ENCODE measurements around the gene CDH13.

Gene CDH13

GRCh38 chr16:82756283-82756599, 129.5 kb downstream of the CDH13 start:
- Histone ChIP-seq H3K27ac (ENCODE audit: low read depth, low read length) (no peak overlapping the region), H3K9ac (ENCODE audit: low read length) (no peak overlapping the region), H4K5ac (ENCODE audit: low read length) (no peak overlapping the region), H3K4me1 (ENCODE audit: control insufficient read depth, low read depth, low read length) (peaks cover 4% of the 10 kb centered on the region), H3K79me2 (ENCODE audit: control insufficient read depth, insufficient read depth, low read length) (no peaks in the 10 kb centered on the region), H3K4ac (ENCODE audit: low read depth, low read length) (no peak overlapping the region), H2AK5ac (ENCODE audit: low read length) (no peak overlapping the region), H3K4me2 (ENCODE audit: low read length) (no peak overlapping the region), H3K27me3 (ENCODE audit: insufficient read depth, low read length, poor library complexity) (no peaks in the 10 kb centered on the region), H4K8ac (ENCODE audit: low read depth, low read length) (no peak overlapping the region), H2BK120ac (ENCODE audit: low read depth, low read length) (no peak overlapping the region), H3K36me3 (ENCODE audit: control insufficient read depth, insufficient read depth, low read length) (no peaks in the 10 kb centered on the region), H2BK15ac (replicated peaks; ENCODE audit: low read depth) (no peak overlapping the region), H3K18ac (ENCODE audit: low read length) (no peak overlapping the region), H3K23ac (ENCODE audit: low read length) (no peak overlapping the region), H3K79me1 (ENCODE audit: low read length) (no peaks in the 10 kb centered on the region), H2BK5ac (ENCODE audit: low read length) (no peak overlapping the region), H3K56ac (ENCODE audit: low read length) (no peak overlapping the region), H3K4me3 (ENCODE audit: low read length) (no peak overlapping the region)
- WGBS (ENCODE audit: extremely low coverage, insufficient coverage, low lambda C conversion rate): no CpG with 5 or more reads among the region's 3 CpGs
- no peak for DNase-seq

GRCh38 chr16:82758406-82758805, 131.6 kb downstream of the CDH13 start:
- peaks cover 4% of the 10 kb centered on the region for H3K4me1 ChIP-seq (ENCODE audit: control insufficient read depth, low read depth, low read length)
- no peak overlapping the region for H3K4ac ChIP-seq (ENCODE audit: low read depth, low read length)
- H3K9ac ChIP-seq (ENCODE audit: low read length): no peak overlapping the region
- WGBS (ENCODE audit: extremely low coverage, insufficient coverage, low lambda C conversion rate): no CpG with 5 or more reads among the region's 4 CpGs
- H3K56ac ChIP-seq (ENCODE audit: low read length): no peak overlapping the region
- no peak overlapping the region for H3K4me2 ChIP-seq (ENCODE audit: low read length)
- H2AK5ac ChIP-seq (ENCODE audit: low read length): no peak overlapping the region
- no peaks in the 10 kb centered on the region for H3K36me3 ChIP-seq (ENCODE audit: control insufficient read depth, insufficient read depth, low read length)
- no peak overlapping the region for H2BK120ac ChIP-seq (ENCODE audit: low read depth, low read length)
- no peak overlapping the region for H2BK5ac ChIP-seq (ENCODE audit: low read length)
- DNase-seq: no peak
- no peak overlapping the region for H3K4me3 ChIP-seq (ENCODE audit: low read length)
- no peak overlapping the region for H3K18ac ChIP-seq (ENCODE audit: low read length)
- H4K5ac ChIP-seq (ENCODE audit: low read length): no peak overlapping the region
- H3K23ac ChIP-seq (ENCODE audit: low read length): no peak overlapping the region
- H3K27me3 ChIP-seq (ENCODE audit: insufficient read depth, low read length, poor library complexity): no peaks in the 10 kb centered on the region
- H2BK15ac ChIP-seq (replicated peaks; ENCODE audit: low read depth): no peak overlapping the region
- H3K27ac ChIP-seq (ENCODE audit: low read depth, low read length): no peak overlapping the region
- no peaks in the 10 kb centered on the region for H3K79me2 ChIP-seq (ENCODE audit: control insufficient read depth, insufficient read depth, low read length)
- H3K79me1 ChIP-seq (ENCODE audit: low read length): no peaks in the 10 kb centered on the region
- H4K8ac ChIP-seq (ENCODE audit: low read depth, low read length): no peak overlapping the region

DNA sequence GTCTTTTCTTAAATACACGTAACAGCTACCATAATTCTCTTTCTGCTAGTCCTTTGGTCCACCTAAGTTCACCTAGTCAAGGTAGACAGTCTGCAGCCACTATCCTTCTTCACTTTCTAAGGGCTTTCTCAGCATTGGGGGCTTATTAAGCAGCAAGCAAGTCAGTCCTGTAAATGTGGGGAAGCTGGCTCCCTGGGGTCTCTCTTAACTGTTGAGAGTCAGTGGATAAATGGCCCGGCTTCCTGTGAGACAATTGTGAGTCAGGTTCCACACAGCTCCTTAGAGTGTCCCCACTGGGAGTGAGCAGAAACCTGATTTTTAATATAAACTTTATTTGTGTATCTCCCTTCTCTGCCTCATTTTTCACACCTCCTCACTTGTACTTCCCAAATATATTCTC, 132.1 kb downstream of the CDH13 start:
- no CpG with 5 or more reads among the region's 2 CpGs for WGBS (ENCODE audit: extremely low coverage, insufficient coverage, low lambda C conversion rate)
- no peak overlapping the region for H3K56ac ChIP-seq (ENCODE audit: low read length)
- no peaks in the 10 kb centered on the region for H3K79me1 ChIP-seq (ENCODE audit: low read length)
- DNase-seq: peak; percentile 23
- no peak overlapping the region for H4K5ac ChIP-seq (ENCODE audit: low read length)
- H3K23ac ChIP-seq (ENCODE audit: low read length): no peak overlapping the region
- no peak overlapping the region for H3K4ac ChIP-seq (ENCODE audit: low read depth, low read length)
- H2AK5ac ChIP-seq (ENCODE audit: low read length): no peak overlapping the region
- no peak overlapping the region for H2BK15ac ChIP-seq (replicated peaks; ENCODE audit: low read depth)
- H4K8ac ChIP-seq (ENCODE audit: low read depth, low read length): no peak overlapping the region
- H3K27ac ChIP-seq (ENCODE audit: low read depth, low read length): no peak overlapping the region
- H3K4me2 ChIP-seq (ENCODE audit: low read length): no peak overlapping the region
- peaks cover 4% of the 10 kb centered on the region for H3K4me1 ChIP-seq (ENCODE audit: control insufficient read depth, low read depth, low read length)
- H3K36me3 ChIP-seq (ENCODE audit: control insufficient read depth, insufficient read depth, low read length): no peaks in the 10 kb centered on the region
- no peak overlapping the region for H3K4me3 ChIP-seq (ENCODE audit: low read length)
- H3K27me3 ChIP-seq (ENCODE audit: insufficient read depth, low read length, poor library complexity): no peaks in the 10 kb centered on the region
- no peaks in the 10 kb centered on the region for H3K79me2 ChIP-seq (ENCODE audit: control insufficient read depth, insufficient read depth, low read length)
- no peak overlapping the region for H2BK120ac ChIP-seq (ENCODE audit: low read depth, low read length)
- H3K9ac ChIP-seq (ENCODE audit: low read length): no peak overlapping the region
- H2BK5ac ChIP-seq (ENCODE audit: low read length): no peak overlapping the region
- no peak overlapping the region for H3K18ac ChIP-seq (ENCODE audit: low read length)

DNA sequence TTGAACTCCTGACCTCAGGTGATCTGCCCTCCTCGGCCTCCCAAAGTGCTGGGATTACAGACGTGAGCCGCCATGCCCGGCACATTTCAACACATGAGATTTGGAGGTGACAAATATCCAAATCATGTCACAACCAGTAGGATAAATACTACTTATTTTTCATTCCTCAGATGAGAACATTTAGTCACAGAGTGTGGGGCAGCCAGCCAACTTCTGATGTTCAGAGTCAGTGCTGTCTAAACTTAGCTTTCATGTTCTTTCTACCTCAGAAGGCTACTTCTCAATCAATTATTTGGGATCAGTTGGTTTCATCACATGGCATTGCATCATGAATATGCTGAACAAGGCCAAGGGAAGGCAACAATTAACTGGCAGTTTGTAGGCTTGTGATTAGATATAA, 134.5 kb downstream of the CDH13 start:
- Histone ChIP-seq H3K23ac (ENCODE audit: low read length) (no peak overlapping the region), H3K56ac (ENCODE audit: low read length) (no peak overlapping the region), H3K27me3 (ENCODE audit: insufficient read depth, low read length, poor library complexity) (no peaks in the 10 kb centered on the region), H3K79me1 (ENCODE audit: low read length) (no peaks in the 10 kb centered on the region), H2AK5ac (ENCODE audit: low read length) (no peak overlapping the region), H3K79me2 (ENCODE audit: control insufficient read depth, insufficient read depth, low read length) (no peaks in the 10 kb centered on the region), H4K8ac (ENCODE audit: low read depth, low read length) (no peak overlapping the region), H4K5ac (ENCODE audit: low read length) (no peak overlapping the region), H3K36me3 (ENCODE audit: control insufficient read depth, insufficient read depth, low read length) (no peaks in the 10 kb centered on the region), H3K18ac (ENCODE audit: low read length) (no peak overlapping the region), H3K4me2 (ENCODE audit: low read length) (no peak overlapping the region), H2BK15ac (replicated peaks; ENCODE audit: low read depth) (no peak overlapping the region), H3K4ac (ENCODE audit: low read depth, low read length) (no peak overlapping the region), H3K4me1 (ENCODE audit: control insufficient read depth, low read depth, low read length) (peaks cover 4% of the 10 kb centered on the region), H3K27ac (ENCODE audit: low read depth, low read length) (no peak overlapping the region), H3K4me3 (ENCODE audit: low read length) (no peak overlapping the region), H2BK5ac (ENCODE audit: low read length) (no peak overlapping the region), H2BK120ac (ENCODE audit: low read depth, low read length) (no peak overlapping the region), H3K9ac (ENCODE audit: low read length) (no peak overlapping the region)
- DNase-seq: no peak
- no CpG with 5 or more reads among the region's 4 CpGs for WGBS (ENCODE audit: extremely low coverage, insufficient coverage, low lambda C conversion rate)

DNA sequence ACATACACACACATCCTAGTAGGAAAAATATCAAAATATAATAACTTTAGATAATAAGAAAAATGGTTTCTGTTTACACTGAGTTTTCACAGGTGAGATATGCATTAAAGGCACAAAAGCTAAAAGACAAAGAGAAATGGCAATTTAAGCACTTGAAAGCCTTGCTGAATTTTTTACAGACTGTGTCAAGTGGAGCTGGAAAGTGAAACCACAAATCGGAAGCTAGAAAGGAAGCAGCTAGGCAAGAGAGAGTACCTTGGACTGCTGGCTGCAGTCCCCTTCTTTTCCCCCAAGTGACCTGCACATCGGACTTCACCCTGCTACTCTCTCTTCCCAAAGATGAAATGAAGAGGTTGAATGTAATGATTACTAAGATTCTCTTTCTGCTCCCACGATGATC, 135.1 kb downstream of the CDH13 start:
- Histone ChIP-seq H3K4me2 (ENCODE audit: low read length) (no peak overlapping the region), H3K56ac (ENCODE audit: low read length) (no peak overlapping the region), H2BK5ac (ENCODE audit: low read length) (no peak overlapping the region), H3K23ac (ENCODE audit: low read length) (no peak overlapping the region), H4K8ac (ENCODE audit: low read depth, low read length) (no peak overlapping the region), H4K5ac (ENCODE audit: low read length) (no peak overlapping the region), H3K18ac (ENCODE audit: low read length) (no peak overlapping the region), H3K27me3 (ENCODE audit: insufficient read depth, low read length, poor library complexity) (no peaks in the 10 kb centered on the region), H2BK15ac (replicated peaks; ENCODE audit: low read depth) (no peak overlapping the region), H3K9ac (ENCODE audit: low read length) (no peak overlapping the region), H3K27ac (ENCODE audit: low read depth, low read length) (no peak overlapping the region), H2AK5ac (ENCODE audit: low read length) (no peak overlapping the region), H3K4ac (ENCODE audit: low read depth, low read length) (no peak overlapping the region), H3K36me3 (ENCODE audit: control insufficient read depth, insufficient read depth, low read length) (no peaks in the 10 kb centered on the region), H3K79me2 (ENCODE audit: control insufficient read depth, insufficient read depth, low read length) (no peaks in the 10 kb centered on the region), H3K79me1 (ENCODE audit: low read length) (no peaks in the 10 kb centered on the region), H3K4me3 (ENCODE audit: low read length) (no peak overlapping the region), H2BK120ac (ENCODE audit: low read depth, low read length) (no peak overlapping the region), H3K4me1 (ENCODE audit: control insufficient read depth, low read depth, low read length) (peaks cover 3% of the 10 kb centered on the region)
- no CpG with 5 or more reads among the region's 3 CpGs for WGBS (ENCODE audit: extremely low coverage, insufficient coverage, low lambda C conversion rate)
- DNase-seq: no peak

DNA sequence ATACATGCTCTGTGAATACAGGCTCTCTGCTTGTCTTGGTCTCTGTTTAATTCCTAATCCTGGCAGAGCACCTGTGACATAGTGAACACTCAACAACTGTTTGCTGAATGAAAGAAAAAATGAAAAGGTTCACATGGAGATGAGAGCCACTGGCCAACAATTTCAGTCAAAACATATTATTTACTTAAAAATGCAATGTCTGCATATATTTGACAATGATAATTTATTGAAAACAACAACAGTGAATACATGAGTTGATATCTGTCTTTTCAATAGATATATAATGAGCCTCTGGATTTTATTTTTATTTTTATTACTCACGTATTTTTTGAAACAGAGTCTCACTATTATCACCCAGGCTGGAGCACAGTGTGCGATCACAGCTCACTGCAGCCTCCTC, 136.6 kb downstream of the CDH13 start:
- no peak overlapping the region for H2BK120ac ChIP-seq (ENCODE audit: low read depth, low read length)
- no peak overlapping the region for H3K4me2 ChIP-seq (ENCODE audit: low read length)
- H4K5ac ChIP-seq (ENCODE audit: low read length): no peak overlapping the region
- no peaks in the 10 kb centered on the region for H3K27me3 ChIP-seq (ENCODE audit: insufficient read depth, low read length, poor library complexity)
- H3K79me2 ChIP-seq (ENCODE audit: control insufficient read depth, insufficient read depth, low read length): no peaks in the 10 kb centered on the region
- peaks cover 2% of the 10 kb centered on the region for H3K4me1 ChIP-seq (ENCODE audit: control insufficient read depth, low read depth, low read length)
- no peak for DNase-seq
- no peak overlapping the region for H4K8ac ChIP-seq (ENCODE audit: low read depth, low read length)
- no peak overlapping the region for H3K23ac ChIP-seq (ENCODE audit: low read length)
- WGBS (ENCODE audit: extremely low coverage, insufficient coverage, low lambda C conversion rate): no CpG with 5 or more reads among the region's 2 CpGs
- no peaks in the 10 kb centered on the region for H3K36me3 ChIP-seq (ENCODE audit: control insufficient read depth, insufficient read depth, low read length)
- H3K9ac ChIP-seq (ENCODE audit: low read length): no peak overlapping the region
- no peak overlapping the region for H3K18ac ChIP-seq (ENCODE audit: low read length)
- H3K79me1 ChIP-seq (ENCODE audit: low read length): no peaks in the 10 kb centered on the region
- no peak overlapping the region for H2BK5ac ChIP-seq (ENCODE audit: low read length)
- H2AK5ac ChIP-seq (ENCODE audit: low read length): no peak overlapping the region
- no peak overlapping the region for H3K56ac ChIP-seq (ENCODE audit: low read length)
- no peak overlapping the region for H3K4ac ChIP-seq (ENCODE audit: low read depth, low read length)
- H3K27ac ChIP-seq (ENCODE audit: low read depth, low read length): no peak overlapping the region
- H3K4me3 ChIP-seq (ENCODE audit: low read length): no peak overlapping the region
- H2BK15ac ChIP-seq (replicated peaks; ENCODE audit: low read depth): no peak overlapping the region

Data from mesendoderm (in vitro differentiated cells).